Neuronal stem cell (in vitro differentiated cells): Measurements from ENCODE around the gene BCR.

Source experiments
- DNase-seq: peaks from one replicate; pipeline ENCODE4 v3.0.0-alpha.2; 2013; ENCODE audit warnings: low spot score
- H2AFZ ChIP-seq: one replicate; pipeline ENCODE4 v1.6.1; 2013; ENCODE audit warnings: mild to moderate bottlenecking, low read length, inconsistent platforms
- H2AK5ac ChIP-seq: 2 replicates; pipeline ENCODE4 v1.6.1; 2013; ENCODE audit warnings: low read depth, mild to moderate bottlenecking, inconsistent platforms, low read length, moderate library complexity, mixed read lengths
- H2BK120ac ChIP-seq: 2 replicates; pipeline ENCODE4 v1.6.1; 2013; ENCODE audit warnings: low read depth, mild to moderate bottlenecking, inconsistent platforms, low read length, moderate library complexity, mixed read lengths
- H2BK12ac ChIP-seq: one replicate; pipeline ENCODE4 v1.6.1; 2013; ENCODE audit warnings: low read length, inconsistent platforms
- H2BK15ac ChIP-seq: 2 replicates; pipeline ENCODE4 v1.6.1; 2013; ENCODE audit warnings: mild to moderate bottlenecking, low read length, inconsistent platforms, mixed read lengths
- H2BK5ac ChIP-seq: one replicate; pipeline ENCODE4 v1.6.1; 2013; ENCODE audit warnings: inconsistent platforms, mild to moderate bottlenecking, low read length, moderate library complexity
- H3K14ac ChIP-seq: one replicate; pipeline ENCODE4 v1.6.1; 2013; ENCODE audit warnings: low read length, inconsistent platforms
- H3K18ac ChIP-seq: 2 replicates; pipeline ENCODE4 v1.6.1; 2013; ENCODE audit warnings: low read length, inconsistent platforms
- H3K23ac ChIP-seq: 2 replicates; pipeline ENCODE4 v1.6.1; 2013; ENCODE audit warnings: low read depth, mild to moderate bottlenecking, mixed read lengths, low read length, inconsistent platforms; ENCODE audit not compliant: poor library complexity
- H3K27ac ChIP-seq: replicated peaks from 3 replicates; pipeline ENCODE4 v1.5.1; 2013; ENCODE audit warnings: low read length, inconsistent platforms
- H3K27me3 ChIP-seq, 3 experiments: 2 replicates each; pipeline ENCODE4 v1.6.1; 2013; ENCODE audit warnings: low read length in 3 of 3, mild to moderate bottlenecking in 2 of 3, inconsistent platforms in 1 of 3, low read depth in 1 of 3, mixed read lengths in 1 of 3, moderate library complexity in 1 of 3; ENCODE audit not compliant: control insufficient read depth in 3 of 3, insufficient read depth in 3 of 3
- H3K36me3 ChIP-seq, 2 donors: replicated peaks in 1 of 2; 2 replicates each; pipeline ENCODE4 v1.6.1; 2013; ENCODE audit warnings: low read length in 2 of 2; ENCODE audit not compliant: control insufficient read depth in 2 of 2, insufficient read depth in 2 of 2
- H3K4ac ChIP-seq: 2 replicates; pipeline ENCODE4 v1.6.1; 2013; ENCODE audit warnings: inconsistent platforms, mild to moderate bottlenecking, low read length, moderate library complexity
- H3K4me1 ChIP-seq, 2 donors: 1 replicate in 1 of 2; 2 replicates in 1 of 2; pipeline ENCODE4 v1.6.1; 2013; ENCODE audit warnings: low read length in 2 of 2, low read depth in 1 of 2; ENCODE audit not compliant: control insufficient read depth in 2 of 2, insufficient read depth in 1 of 2
- H3K4me2 ChIP-seq: one replicate; pipeline ENCODE4 v1.6.1; 2013; ENCODE audit warnings: mild to moderate bottlenecking, low read length, inconsistent platforms; ENCODE audit not compliant: insufficient read depth, poor library complexity, severe bottlenecking
- H3K4me3 ChIP-seq, 2 donors: 2 replicates each; pipeline ENCODE4 v1.5.1; 2013; ENCODE audit warnings: low read length in 2 of 2, mild to moderate bottlenecking in 2 of 2, inconsistent platforms in 1 of 2, moderate library complexity in 1 of 2
- H3K79me1 ChIP-seq: one replicate; pipeline ENCODE4 v1.6.1; 2013; ENCODE audit warnings: low read depth, mild to moderate bottlenecking, inconsistent platforms, low read length, moderate library complexity
- H3K9ac ChIP-seq: one replicate; pipeline ENCODE4 v1.6.1; 2013; ENCODE audit warnings: mild to moderate bottlenecking, low read depth, low read length, inconsistent platforms; ENCODE audit not compliant: poor library complexity
- H3K9me3 ChIP-seq, 2 donors: replicated peaks in 1 of 2; 2 replicates each; pipeline versions ENCODE3 to v1.6.1; 2013; ENCODE audit warnings: low read length in 2 of 2, mild to moderate bottlenecking in 2 of 2, inconsistent platforms in 1 of 2, low read depth in 1 of 2, mixed read lengths in 1 of 2, moderate library complexity in 1 of 2; ENCODE audit not compliant: control insufficient read depth in 2 of 2, insufficient read depth in 1 of 2
- H4K8ac ChIP-seq: one replicate; pipeline ENCODE4 v1.6.1; 2013; ENCODE audit warnings: low read depth, mild to moderate bottlenecking, inconsistent platforms, low read length, moderate library complexity
- H4K91ac ChIP-seq: one replicate; pipeline ENCODE4 v1.6.1; 2013; ENCODE audit warnings: low read length, low read depth, mild to moderate bottlenecking, inconsistent platforms; ENCODE audit not compliant: poor library complexity
- WGBS, 2 donors: extraction: QIAGEN DNeasy Blood & Tissue Kit; methylation state at CpG; one replicate each; pipeline ENCODE4 v1.1.7; 2013; ENCODE audit warnings: missing lambda C conversion rate in 2 of 2, mixed read lengths in 1 of 2; ENCODE audit not compliant: insufficient read length in 2 of 2, insufficient replicate concordance in 1 of 2; ENCODE audit errors: extremely low coverage in 2 of 2; 5-methylcytosine and 5-hydroxymethylcytosine counted together

BCR gene

GRCh38 chr22:23283591-23284503 is 103.5 kb downstream of the BCR start:
- Histone ChIP-seq H3K4me2 (no peak overlapping the region), H3K4me3 (no peak overlapping the region), H4K91ac (peak overlapping the region; percentile 26), H2AFZ (no peak overlapping the region), H3K18ac (peak overlapping the region; percentile 36), H4K8ac (no peak overlapping the region), H2AK5ac (no peak overlapping the region), H3K23ac (peak overlapping the region; percentile 61), H3K36me3 (peaks cover 41 to 87% of the 10 kb centered on the region in 2 donors), H3K9ac (peak overlapping the region; percentile 25), H2BK5ac (no peak overlapping the region), H3K27ac (no peak overlapping the region), H3K4me1 (peaks cover 3 to 5% of the 10 kb centered on the region in 2 donors), H3K14ac (no peak overlapping the region), H3K79me1 (peaks cover 6% of the 10 kb centered on the region), H2BK120ac (no peak overlapping the region), H2BK12ac (no peak overlapping the region), H3K4ac (no peak overlapping the region), H3K27me3 (no peaks in the 10 kb centered on the region), H3K9me3 (peaks cover 0 to 1% of the 10 kb centered on the region in 2 donors), H2BK15ac (no peak overlapping the region)
- no peak for DNase-seq
- no CpG with 5 or more reads among the region's 22 CpGs for WGBS, 2 donors

- Histone ChIP-seq H2BK15ac (no peak overlapping the region), H4K91ac (no peak overlapping the region), H2BK120ac (no peak overlapping the region), H3K9me3 (peaks cover 0 to 1% of the 10 kb centered on the region in 2 donors), H3K36me3 (peaks cover 43 to 88% of the 10 kb centered on the region in 2 donors), H2BK12ac (no peak overlapping the region), H3K79me1 (peaks cover 4% of the 10 kb centered on the region), H4K8ac (no peak overlapping the region), H3K4me3 (no peak overlapping the region), H3K4me1 (peaks cover 3 to 5% of the 10 kb centered on the region in 2 donors), H2AFZ (no peak overlapping the region), H3K4me2 (no peak overlapping the region), H2AK5ac (no peak overlapping the region), H3K4ac (no peak overlapping the region), H3K9ac (peak overlapping the region; percentile 25), H3K23ac (peak overlapping the region; percentile 61), H3K27me3 (no peaks in the 10 kb centered on the region), H3K14ac (no peak overlapping the region), H3K18ac (no peak overlapping the region), H3K27ac (no peak overlapping the region), H2BK5ac (no peak overlapping the region)
- DNase-seq = no peak
- WGBS, 2 donors = no CpG with 5 or more reads among the region's 10 CpGs
These were observed 104.3 kb downstream of the BCR start for GRCh38 chr22:23284504-23285033.

GRCh38 chr22:23285236-23285635 is 104.9 kb downstream of the BCR start:
- Histone ChIP-seq H3K9ac (no peak overlapping the region), H2AFZ (no peak overlapping the region), H3K27ac (no peak overlapping the region), H4K8ac (no peak overlapping the region), H3K23ac (no peak overlapping the region), H2BK120ac (no peak overlapping the region), H3K4me2 (no peak overlapping the region), H3K4me1 (peaks cover 3 to 7% of the 10 kb centered on the region in 2 donors), H3K14ac (no peak overlapping the region), H3K79me1 (peaks cover 4% of the 10 kb centered on the region), H3K27me3 (no peaks in the 10 kb centered on the region), H2BK5ac (no peak overlapping the region), H3K4me3 (no peak overlapping the region), H2AK5ac (no peak overlapping the region), H3K4ac (no peak overlapping the region), H3K9me3 (peaks cover 0 to 1% of the 10 kb centered on the region in 2 donors), H2BK15ac (no peak overlapping the region), H4K91ac (no peak overlapping the region), H3K36me3 (peaks cover 43 to 88% of the 10 kb centered on the region in 2 donors), H3K18ac (no peak overlapping the region), H2BK12ac (no peak overlapping the region)
- no CpG with 5 or more reads among the region's 8 CpGs for WGBS, 2 donors
- DNase-seq = no peak

- no CpG with 5 or more reads among the region's 7 CpGs for WGBS, 2 donors
- Histone ChIP-seq H4K91ac (no peak overlapping the region), H3K27ac (no peak overlapping the region), H3K27me3 (no peaks in the 10 kb centered on the region), H2AK5ac (no peak overlapping the region), H3K79me1 (peaks cover 4% of the 10 kb centered on the region), H3K4ac (no peak overlapping the region), H3K4me1 (peaks cover 3 to 8% of the 10 kb centered on the region in 2 donors), H3K23ac (no peak overlapping the region), H2BK5ac (no peak overlapping the region), H3K4me3 (no peak overlapping the region), H3K9me3 (peaks cover 0 to 1% of the 10 kb centered on the region in 2 donors), H3K14ac (no peak overlapping the region), H2AFZ (no peak overlapping the region), H3K36me3 (peaks cover 44 to 88% of the 10 kb centered on the region in 2 donors), H2BK12ac (no peak overlapping the region), H3K18ac (no peak overlapping the region), H3K9ac (no peak overlapping the region), H4K8ac (no peak overlapping the region), H3K4me2 (no peak overlapping the region), H2BK15ac (no peak overlapping the region), H2BK120ac (no peak overlapping the region)
- no peak for DNase-seq
These were observed 105.4 kb downstream of the BCR start for GRCh38 chr22:23285734-23286133.
